HepG2 (cell line): ENCODE measurements around the gene LRRC45. TPM values are rescaled to one million over a fixed set of nuclear protein-coding genes. Genes with fewer than 3 reads are reported as not detected.
A peak's percentile ranks its signal among the peaks of the same experiment; 100 is the strongest.

ENCODE experiments used
- FLYWCH1 ChIP-seq: sonication (generic); formaldehyde crosslinking; IDR thresholded peaks from 2 replicates; pipeline ENCODE4 v1.8.1; 2023; ENCODE audit warnings: mild to moderate bottlenecking, missing genetic modification reagents
- HDAC2 ChIP-seq: sonication (generic); formaldehyde crosslinking; IDR thresholded peaks from 2 replicates; pipeline ENCODE4 v1.4.0; 2020; ENCODE audit warnings: missing genetic modification reagents
- HNF1A ChIP-seq, 2 experiments: sonication (generic) in 1 of 2; formaldehyde crosslinking in 1 of 2; IDR thresholded peaks; 2 replicates each; pipeline versions ENCODE4 v1.4.0 to v1.6.1; 2016 to 2020; ENCODE audit warnings: borderline replicate concordance in 1 of 2, low read depth in 1 of 2, mild to moderate bottlenecking in 1 of 2, missing genetic modification reagents in 1 of 2
- MIER3 ChIP-seq: IDR thresholded peaks from 2 replicates; pipeline ENCODE4 v1.6.1; 2016; ENCODE audit warnings: missing compliant biosample characterization, borderline replicate concordance
- NR2C2 ChIP-seq: sonication (generic); formaldehyde crosslinking; IDR thresholded peaks from 2 replicates; pipeline ENCODE4 v1.4.0; 2020; ENCODE audit warnings: missing genetic modification reagents, mild to moderate bottlenecking, moderate library complexity, borderline replicate concordance
- PBX2 ChIP-seq: IDR thresholded peaks from 2 replicates; pipeline ENCODE4 v1.6.1; 2016; ENCODE audit warnings: control low read depth
- RBFOX2 ChIP-seq: fragments of 200-400 bp; formaldehyde crosslinking; IDR thresholded peaks from 2 replicates; pipeline ENCODE4 v1.6.1; 2017; ENCODE audit warnings: low read depth, mild to moderate bottlenecking, low read length
- TFDP2 ChIP-seq: sonication (generic); formaldehyde crosslinking; IDR thresholded peaks from 2 replicates; pipeline ENCODE4 v1.4.0; 2020; ENCODE audit warnings: missing genetic modification reagents
- ZNF142 ChIP-seq: sonication (generic); formaldehyde crosslinking; IDR thresholded peaks from 2 replicates; pipeline ENCODE4 v1.4.0; 2020; ENCODE audit warnings: missing genetic modification reagents
- ZNF432 ChIP-seq: sonication (generic); formaldehyde crosslinking; IDR thresholded peaks from 2 replicates; pipeline ENCODE4 v1.5.0; 2020; ENCODE audit warnings: missing genetic modification reagents, mild to moderate bottlenecking, borderline replicate concordance
- ZNF546 ChIP-seq: sonication (generic); formaldehyde crosslinking; conservative IDR thresholded peaks from 2 replicates; pipeline ENCODE4 v1.8.1; 2023; ENCODE audit warnings: mild to moderate bottlenecking, missing genetic modification reagents
- ZNF567 ChIP-seq: sonication (generic); formaldehyde crosslinking; IDR thresholded peaks from 2 replicates; pipeline ENCODE4 v1.8.1; 2023; ENCODE audit warnings: mild to moderate bottlenecking, missing genetic modification reagents, borderline replicate concordance
- ZNF574 ChIP-seq: sonication (generic); formaldehyde crosslinking; IDR thresholded peaks from 2 replicates; pipeline ENCODE4 v1.4.0; 2020; ENCODE audit warnings: missing genetic modification reagents
- ZNF776 ChIP-seq: sonication (generic); formaldehyde crosslinking; IDR thresholded peaks from 2 replicates; pipeline ENCODE4 v1.4.0; 2020; ENCODE audit warnings: mild to moderate bottlenecking, missing genetic modification reagents
- polyA plus RNA-seq, 8 experiments: library from polyadenylated mRNA; depleted of rRNA in 3 of 8; stranded (reverse) in 7 of 8; unstranded in 1 of 8; fragments of >200 nt; fragmentation: Illumina TruSeq in 4 of 8; extraction: Trizol in 4 of 8; gene quantifications; 2 replicates each; pipeline versions ENCODE4 v1.2.1 to v1.2.3, GENCODE V29; 2011 to 2016; ENCODE audit warnings: low read depth in 4 of 8, missing spikeins in 1 of 8, mixed read lengths in 1 of 8; ENCODE audit not compliant: insufficient read depth in 1 of 8
- total RNA-seq, 5 experiments: library from RNA; depleted of rRNA; stranded (reverse); fragments of >200 nt; fragmentation: Illumina TruSeq; extraction: Trizol; gene quantifications; 2 replicates each; pipeline ENCODE4 v1.2.3, GENCODE V29; 2016; ENCODE audit warnings: low read depth in 1 of 5

Gene LRRC45
- total and polyA plus RNA-seq, 2 of the 13 experiments (the other 11 are each of a cell fraction or from before 2014, with no cell fraction given): 11.6 to 48.1 TPM

- TF ChIP-seq PBX2 (CRISPR knock-in tag) (no peak), HNF1A (IDR thresholded peaks at IDR 0.05; ENCODE audit: low read depth) (no peak), HNF1A (CRISPR knock-in tag; IDR thresholded peaks at IDR 0.05; ENCODE audit: borderline replicate concordance) (no peak), ZNF142 (no peak), TFDP2 (CRISPR knock-in tag) (no peak), RBFOX2 (peak; percentile 97), FLYWCH1 (CRISPR knock-in tag) (no peak), MIER3 (CRISPR knock-in tag) (no peak), HDAC2 (CRISPR knock-in tag) (no peak), NR2C2 (CRISPR knock-in tag) (0 out of 2 replicates have a peak, but pooled peaks have one; percentile 9), ZNF574 (CRISPR knock-in tag) (no peak), ZNF776 (CRISPR knock-in tag) (no peak), ZNF432 (CRISPR knock-in tag) (no peak), ZNF546 (no peak), ZNF567 (CRISPR knock-in tag) (no peak)
Observed at GRCh38 chr17:82013341-82013740, 9.8 kb upstream of the LRRC45 start (continued).
